Measurements from ENCODE around the gene SLFN14.

DNA sequence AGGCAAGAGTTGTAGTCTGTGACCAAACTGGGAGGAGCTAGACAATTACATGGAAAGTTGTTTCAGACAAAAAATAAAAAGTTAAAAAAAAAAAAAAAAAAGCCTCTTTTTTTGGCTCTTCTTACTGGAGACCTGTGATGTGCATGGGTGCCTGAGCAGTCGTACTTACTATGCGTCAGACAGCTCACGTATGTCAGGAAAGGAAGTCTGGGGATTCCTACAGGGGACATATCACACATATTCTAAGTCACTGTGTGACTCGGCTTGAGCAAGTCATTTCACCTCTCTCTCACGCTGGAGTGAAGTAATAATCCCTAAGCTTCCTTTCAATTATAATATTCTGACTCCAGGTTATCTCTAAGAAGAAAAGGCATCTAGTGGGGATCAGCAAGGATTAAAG, 6.0 kb downstream of the SLFN14 start:
- TF ChIP-seq POLR2A (IDR thresholded peaks at IDR 0.05) (no peak), POLR2AphosphoS5 (IDR thresholded peaks at IDR 0.05) (no peak), CTCF (IDR thresholded peaks at IDR 0.05) (no peak)

Measured in breast epithelium (tissue), 3 donors.